WTC11 (cell line): Measurements from ENCODE around the gene HPCA. TPM values are rescaled to one million over a fixed set of nuclear protein-coding genes. Genes with fewer than 3 reads are reported as not detected.
A peak's percentile ranks its signal among the peaks of the same experiment; 100 is the strongest.

Source experiments
- ATAC-seq: fragments of 200-7000 bp; cut with Tn5 transposase; 2 replicates; pipeline ENCODE4 v1.10.0; 2021; ENCODE audit warnings: mild to moderate bottlenecking, moderate library complexity
- CTCF ChIA-PET: fragments of 300-600 bp; sonication (Branson Sonifier 250); formaldehyde crosslinking; loops from one replicate; lab custom pipeline; 2021; ENCODE audit warnings: antibody characterized with exemption; lab: Charles Lee
- POLR2A ChIA-PET: fragments of 350-600 bp; sonication (Branson Sonifier 250); formaldehyde crosslinking; loops from one replicate; lab custom pipeline; 2021; ENCODE audit warnings: antibody characterized with exemption; lab: Charles Lee
- DNase-seq: peaks from one replicate; pipeline ENCODE4 v3.0.0; 2021; ENCODE audit warnings: low spot score
- H3K27ac Mint-ChIP-seq: 2 replicates; pipeline ENCODE4 v1.8.0; 2021; ENCODE audit warnings: mixed read lengths
- H3K27me3 Mint-ChIP-seq: 2 replicates; pipeline ENCODE4 v1.8.0; 2021; ENCODE audit warnings: low read depth, mild to moderate bottlenecking, moderate library complexity, mixed read lengths
- H3K36me3 Mint-ChIP-seq: 2 replicates; pipeline ENCODE4 v1.8.0; 2021; ENCODE audit warnings: mixed read lengths
- H3K4me1 Mint-ChIP-seq: 2 replicates; pipeline ENCODE4 v1.8.0; 2022; ENCODE audit warnings: mixed read lengths
- H3K4me3 Mint-ChIP-seq: 2 replicates; pipeline ENCODE4 v1.8.0; 2021; ENCODE audit warnings: mild to moderate bottlenecking, moderate library complexity, mixed read lengths
- H3K9me3 Mint-ChIP-seq: 2 replicates; pipeline ENCODE4 v1.8.0; 2021; ENCODE audit warnings: mixed read lengths
- ELF4 ChIP-seq: sonication (generic); formaldehyde crosslinking; IDR thresholded peaks from 2 replicates; pipeline ENCODE4 v1.8.1; 2022; ENCODE audit warnings: low read depth, mild to moderate bottlenecking, moderate library complexity, missing genetic modification reagents
- GTF2I ChIP-seq: fragments of 250-450 bp; sonication (Bioruptor Pico); conservative IDR thresholded peaks from 2 replicates; pipeline ENCODE4 v1.4.0; 2021; ENCODE audit warnings: mild to moderate bottlenecking
- NFE2L1 ChIP-seq: sonication (generic); formaldehyde crosslinking; IDR thresholded peaks from 2 replicates; pipeline ENCODE4 v1.8.1; 2023; ENCODE audit warnings: missing genetic modification reagents
- PRDM15 ChIP-seq: sonication (generic); formaldehyde crosslinking; IDR thresholded peaks from 2 replicates; pipeline ENCODE4 v1.8.0; 2022; ENCODE audit warnings: missing genetic modification reagents
- ZBTB21 ChIP-seq: sonication (generic); formaldehyde crosslinking; IDR thresholded peaks from 2 replicates; pipeline ENCODE4 v1.8.1; 2023; ENCODE audit warnings: mild to moderate bottlenecking, missing genetic modification reagents, borderline replicate concordance
- ZMAT4 ChIP-seq: fragments of 250-450 bp; sonication (Bioruptor Pico); IDR thresholded peaks from 2 replicates; pipeline ENCODE4 v1.9.0; 2021; ENCODE audit warnings: mild to moderate bottlenecking
- total RNA-seq: library from RNA; stranded (reverse); gene quantifications from 3 replicates; pipeline ENCODE4 v1.2.3, GENCODE V29; 2021
- TF ChIP-seq, protein P1 (sequence below): fragments of 250-450 bp; sonication (Bioruptor Pico); IDR thresholded peaks from 2 replicates; pipeline ENCODE4 v1.9.0; 2021; ENCODE audit warnings: moderate library complexity, mild to moderate bottlenecking, inconsistent platforms, borderline replicate concordance
- TF ChIP-seq, protein P2 (sequence below): fragments of 200-600 bp; IDR thresholded peaks from 2 replicates; pipeline ENCODE4 v1.8.0; 2022; ENCODE audit warnings: antibody characterized with exemption
- TF ChIP-seq, protein P3 (sequence below): sonication (generic); formaldehyde crosslinking; IDR thresholded peaks from 2 replicates; pipeline ENCODE4 v1.8.0; 2022; ENCODE audit warnings: mild to moderate bottlenecking, missing genetic modification reagents

Gene HPCA
- total RNA-seq, 1 experiment from 2014 or later: 1.9 TPM

- TF ChIP-seq ELF4 (CRISPR knock-in tag) (no peak), NFE2L1 (no peak), ZBTB21 (no peak), ZMAT4 (CRISPR knock-in tag) (no peak)
- TF ChIP-seq, protein P1, sequence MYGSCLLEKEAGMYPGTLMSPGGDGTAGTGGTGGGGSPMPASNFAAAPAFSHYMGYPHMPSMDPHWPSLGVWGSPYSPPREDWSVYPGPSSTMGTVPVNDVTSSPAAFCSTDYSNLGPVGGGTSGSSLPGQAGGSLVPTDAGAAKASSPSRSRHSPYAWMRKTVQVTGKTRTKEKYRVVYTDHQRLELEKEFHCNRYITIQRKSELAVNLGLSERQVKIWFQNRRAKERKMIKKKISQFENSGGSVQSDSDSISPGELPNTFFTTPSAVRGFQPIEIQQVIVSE (CRISPR knock-in tag): no peak
Observed at GRCh38 chr1:32893198-32894018, 7.1 kb downstream of the HPCA start (continued).

- Mint-ChIP-seq H3K4me1 (peaks cover 11% of the 10 kb centered on the region), H3K27ac (no peak overlapping the region), H3K36me3 (no peaks in the 10 kb centered on the region), H3K9me3 (peaks cover 7% of the 10 kb centered on the region), H3K4me3 (peak overlapping the region; percentile 79), H3K27me3 (peaks cover 55% of the 10 kb centered on the region)
- TF ChIP-seq, protein P2, sequence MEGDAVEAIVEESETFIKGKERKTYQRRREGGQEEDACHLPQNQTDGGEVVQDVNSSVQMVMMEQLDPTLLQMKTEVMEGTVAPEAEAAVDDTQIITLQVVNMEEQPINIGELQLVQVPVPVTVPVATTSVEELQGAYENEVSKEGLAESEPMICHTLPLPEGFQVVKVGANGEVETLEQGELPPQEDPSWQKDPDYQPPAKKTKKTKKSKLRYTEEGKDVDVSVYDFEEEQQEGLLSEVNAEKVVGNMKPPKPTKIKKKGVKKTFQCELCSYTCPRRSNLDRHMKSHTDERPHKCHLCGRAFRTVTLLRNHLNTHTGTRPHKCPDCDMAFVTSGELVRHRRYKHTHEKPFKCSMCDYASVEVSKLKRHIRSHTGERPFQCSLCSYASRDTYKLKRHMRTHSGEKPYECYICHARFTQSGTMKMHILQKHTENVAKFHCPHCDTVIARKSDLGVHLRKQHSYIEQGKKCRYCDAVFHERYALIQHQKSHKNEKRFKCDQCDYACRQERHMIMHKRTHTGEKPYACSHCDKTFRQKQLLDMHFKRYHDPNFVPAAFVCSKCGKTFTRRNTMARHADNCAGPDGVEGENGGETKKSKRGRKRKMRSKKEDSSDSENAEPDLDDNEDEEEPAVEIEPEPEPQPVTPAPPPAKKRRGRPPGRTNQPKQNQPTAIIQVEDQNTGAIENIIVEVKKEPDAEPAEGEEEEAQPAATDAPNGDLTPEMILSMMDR: peak; percentile 8; the same call in 1 of the 2 replicates
- no peak for TF ChIP-seq ELF4 (CRISPR knock-in tag)
- TF ChIP-seq, protein P3, sequence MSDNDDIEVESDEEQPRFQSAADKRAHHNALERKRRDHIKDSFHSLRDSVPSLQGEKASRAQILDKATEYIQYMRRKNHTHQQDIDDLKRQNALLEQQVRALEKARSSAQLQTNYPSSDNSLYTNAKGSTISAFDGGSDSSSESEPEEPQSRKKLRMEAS (CRISPR knock-in tag): peak; percentile 24; the same call in 1 of the 2 replicates
- ATAC-seq (peak; percentile 13), DNase-seq (peak; percentile 54)
- CTCF ChIA-PET: interaction anchor here (0.6 to 7.4 kb wide), 20 partner anchors 7 to 477 kb away, joined by 3 to 80 read pairs (median 6); partner anchors contain the start of genes AZIN2, FNDC5 and RNF19B
- POLR2A ChIA-PET: interaction anchor here (0.9 kb wide), 2 partner anchors 13 to 189 kb away, joined by 3 to 4 read pairs; no protein-coding TSS in a partner anchor
Observed at GRCh38 chr1:32894019-32894600, 7.8 kb downstream of the HPCA start.

DNA sequence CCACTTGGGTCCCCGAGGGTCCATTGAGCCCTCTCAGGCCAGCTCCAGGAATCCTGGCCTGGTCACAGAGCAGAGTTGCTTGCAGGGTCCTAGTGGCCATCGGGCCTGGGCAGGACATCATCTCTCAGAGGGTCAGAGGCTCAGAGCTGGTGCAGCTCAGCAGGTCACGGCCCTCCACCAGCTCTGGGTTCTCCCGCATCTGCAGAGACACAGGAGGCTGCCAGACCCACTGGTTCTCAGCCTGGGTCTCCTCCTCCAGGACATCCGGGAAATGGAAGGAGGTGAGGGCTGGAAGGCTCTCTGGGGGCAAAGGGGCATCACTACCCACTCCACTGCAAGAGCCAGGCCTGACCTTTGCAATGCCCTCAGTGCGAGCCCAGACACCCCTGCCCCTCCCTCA lies 8.4 kb downstream of the HPCA start:
- no peak for DNase-seq
- Mint-ChIP-seq H3K4me3 (no peak overlapping the region), H3K36me3 (no peaks in the 10 kb centered on the region)

More for the DNA sequence above, 8.4 kb downstream of the HPCA start:
- no peak overlapping the region for H3K27ac Mint-ChIP-seq
- H3K27me3 Mint-ChIP-seq: peaks cover 55% of the 10 kb centered on the region
- CTCF ChIA-PET: interaction anchor here (0.8 to 7.4 kb wide), 8 partner anchors 8 to 192 kb away, joined by 3 to 80 read pairs (median 8); partner anchors contain the start of gene FNDC5
- H3K9me3 Mint-ChIP-seq: peaks cover 7% of the 10 kb centered on the region
- peaks cover 11% of the 10 kb centered on the region for H3K4me1 Mint-ChIP-seq
- POLR2A ChIA-PET: interaction anchor here (0.9 kb wide), 2 partner anchors 12 to 188 kb away, joined by 3 to 4 read pairs; no protein-coding TSS in a partner anchor
- ATAC-seq: no peak
- no peak for TF ChIP-seq GTF2I (CRISPR knock-in tag)
- TF ChIP-seq PRDM15: peak; percentile 28; the same call in 1 of the 2 replicates
- TF ChIP-seq, all 79 proteins: peak for 1
